DOHH2 (cell line): ENCODE results near the gene KCTD5.

Experiments
- CTCF ChIP-seq: fragments of 200-600 bp; sonication (generic); IDR thresholded peaks from one replicate; pipeline ENCODE4 v1.5.1; 2014; ENCODE audit warnings: antibody characterized with exemption, mild to moderate bottlenecking, low read depth, low read length; ENCODE audit not compliant: poor library complexity, severe bottlenecking
- EZH2phosphoT487 ChIP-seq: fragments of 200-600 bp; sonication (generic); IDR thresholded peaks from 2 replicates; pipeline ENCODE4 v1.6.1; 2017; ENCODE audit warnings: borderline replicate concordance, mild to moderate bottlenecking, antibody characterized with exemption, low read length, moderate library complexity, mixed read lengths

DNA sequence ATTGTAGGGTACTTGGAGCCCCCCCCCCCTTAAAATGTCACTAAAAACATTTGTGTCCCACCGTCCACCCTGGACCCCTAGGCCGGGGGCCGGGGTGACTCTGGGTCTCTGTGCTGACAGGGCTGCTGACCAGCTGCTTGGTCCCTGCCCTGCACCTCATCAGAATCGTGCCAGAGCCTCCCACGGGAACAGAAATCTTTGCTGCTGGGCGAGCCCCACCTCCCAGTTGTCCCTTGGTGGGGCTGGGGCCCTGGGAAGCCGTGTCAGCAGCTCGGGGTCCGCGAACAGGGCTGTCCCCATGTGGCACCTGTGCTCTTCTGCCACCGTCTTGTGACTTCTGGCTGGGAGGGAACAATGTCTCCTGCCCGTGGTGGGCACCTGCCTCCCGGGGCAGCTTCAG, 18.5 kb downstream of the KCTD5 start:
- TF ChIP-seq CTCF (no peak), EZH2phosphoT487 (no peak)
